Stimulated activated naive CD8-positive, alpha-beta T cell treated with anti-CD3 and anti-CD28 coated beads, Interleukin-15, amount 100 ng/mL, for 72 hours (primary cell): Measurements from ENCODE around the gene DMTF1.

Experiments used
- ATAC-seq: fragments of 150-1000 bp; cut with Tn5 transposase; 2 replicates; pipeline ENCODE4 v1.10.0; 2021; ENCODE audit warnings: mild to moderate bottlenecking, moderate library complexity
- DNase-seq, 2 donors: peaks; one replicate each; pipeline ENCODE4 v3.0.0; 2021 to 2022
- H3K27ac Mint-ChIP-seq, 2 donors: one replicate each; pipeline ENCODE4 v1.8.0; 2022; ENCODE audit warnings: mild to moderate bottlenecking in 2 of 2, mixed read lengths in 2 of 2, moderate library complexity in 2 of 2
- H3K27me3 Mint-ChIP-seq: one replicate; pipeline ENCODE4 v1.8.0; 2022; ENCODE audit warnings: mixed read lengths
- H3K4me1 Mint-ChIP-seq: one replicate; pipeline ENCODE4 v1.8.0; 2022; ENCODE audit warnings: mild to moderate bottlenecking, mixed read lengths
- H3K4me3 Mint-ChIP-seq, 2 donors: one replicate each; pipeline ENCODE4 v1.8.0; 2022; ENCODE audit warnings: mild to moderate bottlenecking in 2 of 2, mixed read lengths in 2 of 2, moderate library complexity in 1 of 2
- H3K9me3 Mint-ChIP-seq, 2 donors: one replicate each; pipeline ENCODE4 v1.8.0; 2022; ENCODE audit warnings: mixed read lengths in 2 of 2

The DMTF1 gene

DNA sequence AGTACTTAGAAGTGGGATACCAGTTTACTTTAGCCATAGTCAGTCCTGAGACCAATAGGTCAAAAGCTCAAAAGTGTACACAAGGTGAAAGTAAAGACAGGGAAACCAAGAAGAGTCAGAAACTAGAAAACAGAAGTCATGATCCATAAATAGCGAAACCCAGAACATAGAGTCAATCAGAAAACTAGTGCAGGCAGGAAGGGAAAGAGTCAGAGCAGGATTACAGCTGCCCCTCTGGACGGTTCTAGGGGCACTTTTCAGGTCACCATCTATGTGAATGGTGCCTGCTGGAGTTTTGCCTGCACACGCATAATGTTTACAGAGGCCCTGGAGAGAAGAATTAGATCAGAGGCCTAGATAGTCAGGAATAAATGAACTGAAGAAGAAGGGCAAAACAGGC lies 22.4 kb upstream of the DMTF1 start:
- H3K27me3 Mint-ChIP-seq: no peaks in the 10 kb centered on the region
- no peak for ATAC-seq
- no peaks in the 10 kb centered on the region for H3K4me1 Mint-ChIP-seq
- H3K9me3 Mint-ChIP-seq: no peaks in the 10 kb centered on the region
- no peak for DNase-seq
- H3K4me3 Mint-ChIP-seq: no peak overlapping the region
- no peak overlapping the region for H3K27ac Mint-ChIP-seq

DNA sequence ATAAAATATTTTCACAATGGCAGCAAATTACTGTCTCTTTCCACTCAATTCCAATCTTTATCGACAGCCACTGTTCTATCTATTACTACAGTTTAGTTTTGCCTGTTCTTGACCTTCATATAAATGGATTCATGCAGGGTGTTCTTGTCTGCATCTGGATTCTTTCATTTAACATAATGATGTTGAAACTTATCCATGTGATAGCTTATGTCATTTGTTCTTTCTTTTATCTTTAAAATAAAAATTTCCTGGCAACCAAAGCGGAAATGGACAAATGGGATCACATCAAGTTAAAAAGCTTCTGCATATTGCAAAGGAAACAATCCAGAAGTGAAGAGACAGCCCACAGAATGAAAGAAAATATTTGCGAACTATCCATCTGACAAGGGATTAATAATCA lies 20.5 kb upstream of the DMTF1 start:
- Mint-ChIP-seq H3K9me3 (no peaks in the 10 kb centered on the region), H3K27ac (no peak overlapping the region), H3K27me3 (peaks cover 10% of the 10 kb centered on the region), H3K4me1 (no peaks in the 10 kb centered on the region), H3K4me3 (no peak overlapping the region)
- ATAC-seq (no peak), DNase-seq (no peak)

DNA sequence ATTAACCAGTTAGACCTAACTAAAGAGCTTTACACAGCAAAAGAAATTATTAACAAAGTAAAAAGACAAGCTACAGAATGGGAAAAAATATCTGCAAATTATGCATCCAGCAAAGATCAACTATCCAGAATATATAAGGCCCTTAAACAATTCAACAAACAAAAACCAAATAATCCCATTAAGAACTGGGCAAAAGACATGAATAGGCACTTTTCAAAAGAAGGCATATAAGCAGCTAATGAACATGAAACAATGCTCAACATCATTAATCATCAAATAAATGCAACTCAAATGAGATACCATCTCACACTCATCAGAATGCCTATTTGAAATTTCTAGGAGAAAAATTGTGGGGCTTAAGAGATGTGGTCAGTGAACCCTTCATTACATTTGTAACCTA lies 15.0 kb upstream of the DMTF1 start:
- Mint-ChIP-seq H3K9me3 (no peaks in the 10 kb centered on the region), H3K27me3 (peaks cover 32% of the 10 kb centered on the region), H3K4me3 (no peak overlapping the region), H3K4me1 (no peaks in the 10 kb centered on the region), H3K27ac (no peak overlapping the region)
- DNase-seq (no peak), ATAC-seq (no peak)

DNA sequence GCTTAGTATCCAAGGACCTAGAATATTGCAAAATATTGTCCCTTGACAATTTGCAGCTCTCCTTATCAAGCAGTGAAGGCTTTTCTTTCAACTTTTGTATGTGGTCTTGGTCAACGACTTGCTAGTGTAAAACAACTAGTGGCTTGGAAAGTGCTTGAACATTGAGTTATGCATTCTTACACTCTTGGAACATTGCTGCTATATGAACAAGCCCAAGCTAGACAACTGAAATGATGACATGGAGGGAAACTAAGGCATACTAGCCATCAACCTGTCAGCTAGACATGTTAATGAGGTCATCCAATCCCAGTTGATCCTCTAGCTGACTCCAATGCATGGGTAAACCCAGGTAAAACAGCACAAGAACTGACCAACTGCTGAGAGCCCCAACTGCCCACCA lies 12.7 kb upstream of the DMTF1 start:
- H3K27me3 Mint-ChIP-seq: peaks cover 32% of the 10 kb centered on the region
- DNase-seq: no peak

DNA sequence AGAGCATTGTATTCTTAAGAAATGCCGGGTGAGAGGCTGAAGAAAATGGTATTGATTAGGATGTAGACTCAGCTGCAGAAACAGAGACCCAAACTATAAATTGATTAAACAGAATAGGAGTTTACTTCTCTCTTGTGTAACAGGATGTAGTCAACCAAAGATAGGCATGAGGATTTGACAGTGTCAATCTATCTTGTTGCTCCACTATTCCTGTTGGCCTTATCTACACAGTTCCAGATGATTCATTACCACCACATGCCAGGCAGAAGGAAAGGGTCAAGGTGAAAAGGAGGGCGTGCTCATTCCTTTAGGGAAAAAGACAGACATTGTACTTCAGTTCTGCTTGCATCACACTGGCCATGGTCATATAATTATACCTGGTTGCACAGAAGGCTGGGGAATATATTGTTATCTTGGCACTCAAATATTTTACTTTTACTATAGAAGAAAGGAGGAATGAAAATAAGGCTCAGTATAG lies 11.9 kb upstream of the DMTF1 start:
- Mint-ChIP-seq H3K27me3 (peaks cover 32% of the 10 kb centered on the region), H3K4me3 (no peak overlapping the region), H3K27ac (no peak overlapping the region), H3K9me3 (no peaks in the 10 kb centered on the region), H3K4me1 (no peaks in the 10 kb centered on the region)
- ATAC-seq: no peak
- DNase-seq: no peak

More for the DNA sequence above, 12.7 kb upstream of the DMTF1 start:
- Mint-ChIP-seq H3K4me1 (no peaks in the 10 kb centered on the region), H3K9me3 (no peaks in the 10 kb centered on the region), H3K4me3 (no peak overlapping the region), H3K27ac (no peak overlapping the region)
- no peak for ATAC-seq

DNA sequence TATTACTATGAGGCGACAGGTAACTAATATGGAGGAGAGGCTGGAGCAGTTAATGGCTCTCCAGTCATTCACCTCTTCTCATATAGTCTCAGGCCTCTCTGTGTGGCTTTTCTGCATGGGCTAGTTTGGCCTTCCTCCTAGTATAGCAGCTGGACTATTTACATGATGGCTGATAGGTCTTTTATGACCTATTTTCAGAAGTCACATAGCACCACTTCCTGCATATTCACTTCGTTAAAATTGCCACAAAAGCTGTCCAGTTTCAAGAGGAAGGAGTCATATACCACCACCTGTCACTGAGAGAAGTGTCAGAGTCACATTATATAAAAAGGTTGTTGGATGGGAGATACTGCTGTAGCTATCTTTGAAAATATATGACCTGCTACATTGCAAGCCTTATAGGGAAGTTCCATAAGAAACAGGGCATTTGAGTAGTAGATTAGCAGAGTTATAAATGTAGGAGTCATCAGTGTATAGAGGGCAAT lies 8.0 kb upstream of the DMTF1 start:
- ATAC-seq (peak; percentile 90), DNase-seq (no peak)
- Mint-ChIP-seq H3K27ac (no peak overlapping the region), H3K27me3 (peaks cover 14% of the 10 kb centered on the region), H3K4me1 (no peaks in the 10 kb centered on the region), H3K4me3 (no peak overlapping the region), H3K9me3 (no peaks in the 10 kb centered on the region)

DNA sequence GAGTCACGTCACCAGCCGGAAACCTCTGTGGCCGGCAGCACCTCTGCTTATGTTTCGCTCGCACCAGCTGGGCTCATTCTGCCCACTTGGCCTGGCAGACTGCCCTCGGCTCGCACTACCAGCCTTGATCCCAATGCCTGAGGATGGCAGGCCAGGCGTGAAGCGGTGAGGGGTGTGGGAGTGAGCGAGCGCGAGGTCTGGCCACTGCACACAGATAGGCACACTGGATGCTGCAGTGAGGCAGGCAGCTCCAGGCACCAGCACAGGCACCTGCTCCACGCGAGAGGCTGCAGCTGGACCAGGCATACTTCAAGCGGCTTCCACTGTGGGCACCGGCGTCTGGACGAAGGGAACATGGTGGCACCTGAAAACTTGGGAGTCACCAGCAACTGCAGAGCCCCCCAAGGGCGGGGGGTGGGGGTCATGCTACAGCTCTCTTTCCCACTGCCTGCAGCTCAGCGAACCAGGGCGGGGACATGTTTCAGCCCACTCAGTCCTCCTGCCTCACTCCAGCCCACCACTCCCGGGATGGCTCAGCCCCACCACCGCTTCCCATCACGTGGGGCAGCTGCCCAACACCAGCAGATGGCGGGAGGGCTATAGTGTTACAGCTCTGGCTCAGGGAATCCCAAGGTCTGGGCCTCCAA lies 5.4 kb upstream of the DMTF1 start:
- no peaks in the 10 kb centered on the region for H3K27me3 Mint-ChIP-seq
- DNase-seq (no peak), ATAC-seq (no peak)
- H3K9me3 Mint-ChIP-seq: no peaks in the 10 kb centered on the region
- no peak overlapping the region for H3K4me3 Mint-ChIP-seq
- no peak overlapping the region for H3K27ac Mint-ChIP-seq
- H3K4me1 Mint-ChIP-seq: peaks cover 9% of the 10 kb centered on the region

DNA sequence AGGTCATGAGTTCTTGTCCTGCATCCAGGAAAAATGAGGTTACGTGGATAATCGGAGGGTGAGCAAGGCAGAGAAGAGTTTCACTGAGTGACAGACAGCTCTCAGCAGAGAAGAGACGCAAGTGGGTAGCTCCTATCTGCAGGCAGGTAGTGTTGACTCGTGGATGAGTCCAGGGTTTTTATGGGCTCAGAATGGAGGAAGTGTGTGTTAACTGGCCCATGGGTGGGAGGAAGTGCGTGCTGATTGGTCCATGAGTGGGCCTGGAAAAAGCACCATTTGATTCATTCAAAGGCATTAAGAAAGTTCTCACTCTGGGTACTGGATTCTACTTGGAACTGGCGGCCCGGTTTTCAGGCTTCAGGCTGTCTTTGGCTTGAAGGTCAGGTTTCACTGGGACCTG lies 4.8 kb upstream of the DMTF1 start:
- Mint-ChIP-seq H3K4me3 (no peak overlapping the region), H3K27ac (no peak overlapping the region), H3K4me1 (peaks cover 9% of the 10 kb centered on the region), H3K27me3 (no peaks in the 10 kb centered on the region), H3K9me3 (no peaks in the 10 kb centered on the region)
- DNase-seq: no peak
- no peak for ATAC-seq

DNA sequence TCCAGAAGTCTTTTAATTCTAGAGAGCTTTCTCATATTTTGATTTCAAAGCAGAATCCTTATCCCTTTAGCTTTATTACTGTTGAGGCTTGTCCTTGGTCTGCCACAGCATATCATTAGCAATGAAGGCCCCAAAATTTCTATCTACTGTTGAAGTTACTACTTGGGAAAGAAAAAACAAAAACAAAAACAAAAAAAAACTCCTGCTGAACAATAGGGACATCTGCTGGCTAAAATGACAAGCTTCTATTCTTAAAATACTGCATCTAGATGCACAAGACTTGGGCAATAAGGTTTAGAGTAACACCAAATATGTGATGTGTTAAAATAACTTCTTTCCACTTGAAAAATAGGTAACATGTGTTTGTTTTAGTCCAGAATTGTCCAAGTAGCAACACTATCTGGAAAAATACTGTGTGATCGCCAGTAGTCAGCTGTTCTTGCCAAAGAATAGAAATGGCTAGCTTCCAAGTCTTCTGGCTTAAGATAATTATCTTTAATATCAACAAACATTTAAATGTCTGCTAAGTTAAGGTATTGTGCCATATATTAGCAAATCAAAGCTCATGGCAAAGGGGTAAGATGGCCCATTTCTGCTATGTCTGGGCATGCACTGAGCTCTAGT lies 3.8 kb upstream of the DMTF1 start:
- Mint-ChIP-seq H3K9me3 (no peaks in the 10 kb centered on the region), H3K4me1 (peaks cover 9% of the 10 kb centered on the region), H3K27me3 (no peaks in the 10 kb centered on the region), H3K4me3 (no peak overlapping the region), H3K27ac (no peak overlapping the region)
- no peak for ATAC-seq
- DNase-seq: no peak

DNA sequence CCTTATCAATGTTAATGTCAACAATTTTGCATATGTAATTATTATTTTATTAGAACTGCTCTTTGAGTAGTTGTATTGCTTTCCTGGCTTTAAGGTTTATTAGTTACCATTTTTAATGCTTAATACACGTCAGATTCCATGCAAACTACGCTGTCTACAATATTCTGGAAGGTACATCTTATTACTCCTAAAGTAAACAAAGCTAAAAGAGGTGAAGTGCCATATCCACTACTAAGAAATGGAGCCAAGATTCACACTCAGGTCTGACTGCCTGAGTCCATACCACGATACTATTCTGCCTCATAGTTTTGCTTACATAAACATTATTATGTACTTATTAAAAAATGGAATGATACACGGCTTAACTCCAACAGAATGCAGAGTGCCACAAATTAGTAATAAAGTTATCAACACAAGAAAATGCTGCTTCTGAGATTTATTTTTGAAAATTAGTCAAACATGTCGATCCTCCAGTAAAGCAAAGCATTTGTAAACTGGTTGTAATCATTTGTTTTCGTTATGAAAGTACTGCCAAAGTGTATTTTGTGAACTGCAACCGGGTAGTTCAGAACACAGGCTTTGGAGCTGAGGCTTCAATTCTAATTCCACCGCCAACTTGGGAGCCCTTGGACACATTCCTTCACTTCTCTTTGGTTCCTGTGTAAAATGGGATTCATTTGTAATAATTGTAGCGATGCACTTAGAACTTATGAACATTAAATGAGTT lies 1.1 kb upstream of the DMTF1 start:
- DNase-seq: no peak
- Mint-ChIP-seq H3K4me1 (peaks cover 27% of the 10 kb centered on the region), H3K27me3 (no peaks in the 10 kb centered on the region), H3K27ac (peak overlapping the region in 1 of 2 donors; percentile 95), H3K9me3 (no peaks in the 10 kb centered on the region), H3K4me3 (peak overlapping the region; percentile 79 to 84)
- no peak for ATAC-seq

DNA sequence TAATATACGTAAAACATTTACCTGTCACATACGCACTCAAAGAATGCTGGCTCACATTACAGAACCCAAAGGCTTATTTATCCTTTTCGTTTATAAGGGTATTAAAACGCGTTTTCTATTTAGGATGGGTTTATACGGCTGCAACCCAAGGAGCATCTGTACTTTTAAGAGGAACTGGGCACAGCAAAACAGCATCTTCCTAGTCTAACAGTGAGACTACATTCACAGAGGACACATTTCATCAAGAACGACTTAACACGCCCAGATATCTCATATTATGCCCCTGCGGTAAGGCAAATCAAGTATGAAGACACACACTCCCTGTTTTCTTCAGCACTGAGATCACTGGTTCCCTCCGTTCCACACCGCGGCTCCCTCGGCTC lies 533 bp upstream of the DMTF1 start:
- no peaks in the 10 kb centered on the region for H3K9me3 Mint-ChIP-seq
- peak overlapping the region; percentile 95 to 99 for H3K27ac Mint-ChIP-seq
- H3K4me1 Mint-ChIP-seq: peaks cover 29% of the 10 kb centered on the region
- ATAC-seq (peak; percentile 44), DNase-seq (no peak)
- no peaks in the 10 kb centered on the region for H3K27me3 Mint-ChIP-seq
- peak overlapping the region; percentile 79 to 84 for H3K4me3 Mint-ChIP-seq

DNA sequence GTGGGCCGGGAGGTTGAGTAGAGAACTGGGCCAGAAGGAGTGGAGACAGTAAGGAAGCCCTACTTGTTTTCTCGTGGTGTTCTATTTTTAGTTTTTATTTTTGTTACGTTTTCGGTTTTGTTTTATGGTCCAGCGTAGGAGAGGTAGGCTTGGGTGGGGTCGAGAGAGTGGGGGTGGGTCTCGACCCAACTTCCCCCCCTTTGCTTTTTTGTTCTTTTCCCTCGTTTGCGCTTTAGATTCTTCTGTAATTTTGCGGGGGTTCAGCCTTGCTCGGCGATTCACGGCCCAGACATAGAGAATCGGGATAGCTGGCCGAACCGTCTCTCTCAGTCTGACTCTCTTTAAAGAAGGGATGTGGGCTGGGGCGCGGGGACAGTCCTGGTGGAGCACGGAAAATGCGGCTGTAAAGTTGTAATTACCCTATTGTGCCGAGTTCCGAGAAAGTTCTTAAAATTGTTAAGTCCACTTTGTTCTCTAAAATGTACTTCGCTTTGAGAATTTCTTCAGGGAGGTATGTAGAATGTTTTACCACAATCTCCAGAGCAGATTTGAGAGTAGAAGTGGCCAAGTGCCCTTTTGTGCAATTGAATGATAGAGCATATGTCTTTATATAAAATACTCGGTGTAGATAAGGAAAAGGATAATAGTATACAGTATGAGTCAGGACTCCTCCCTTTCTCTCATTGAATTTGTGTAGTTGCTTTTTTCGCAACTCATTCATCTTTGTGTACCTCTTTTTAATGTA lies 816 bp downstream of the DMTF1 start:
- DNase-seq (peak; percentile 20 to 62), ATAC-seq (peak; percentile 68)
- Mint-ChIP-seq H3K27me3 (no peaks in the 10 kb centered on the region), H3K4me1 (peaks cover 36% of the 10 kb centered on the region), H3K27ac (peak overlapping the region; percentile 95 to 99), H3K4me3 (peak overlapping the region; percentile 79 to 84), H3K9me3 (no peaks in the 10 kb centered on the region)

DNA sequence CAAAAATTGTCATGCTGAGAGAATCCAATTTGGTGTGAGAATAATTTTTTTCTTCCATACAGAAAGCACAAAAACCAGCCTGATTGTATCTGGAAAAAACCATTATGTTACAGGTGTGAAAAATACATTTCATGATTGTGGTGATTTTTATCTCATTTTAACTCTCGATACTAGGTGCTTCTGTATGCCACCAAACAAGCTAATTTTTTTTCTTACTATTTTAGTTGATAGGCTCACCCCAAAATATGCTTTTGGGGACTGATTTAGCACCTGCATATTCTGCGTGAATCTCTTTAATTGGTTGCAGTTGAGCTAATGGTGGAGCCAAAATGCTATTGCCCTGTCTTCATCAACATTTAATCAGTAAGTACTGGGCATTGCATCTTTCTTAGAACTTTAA lies 1.9 kb downstream of the DMTF1 start:
- Mint-ChIP-seq H3K4me3 (peak overlapping the region; percentile 79 to 84), H3K4me1 (peaks cover 36% of the 10 kb centered on the region), H3K9me3 (no peaks in the 10 kb centered on the region), H3K27me3 (no peaks in the 10 kb centered on the region), H3K27ac (peak overlapping the region in 1 of 2 donors; percentile 27)
- ATAC-seq: no peak
- DNase-seq: no peak

DNA sequence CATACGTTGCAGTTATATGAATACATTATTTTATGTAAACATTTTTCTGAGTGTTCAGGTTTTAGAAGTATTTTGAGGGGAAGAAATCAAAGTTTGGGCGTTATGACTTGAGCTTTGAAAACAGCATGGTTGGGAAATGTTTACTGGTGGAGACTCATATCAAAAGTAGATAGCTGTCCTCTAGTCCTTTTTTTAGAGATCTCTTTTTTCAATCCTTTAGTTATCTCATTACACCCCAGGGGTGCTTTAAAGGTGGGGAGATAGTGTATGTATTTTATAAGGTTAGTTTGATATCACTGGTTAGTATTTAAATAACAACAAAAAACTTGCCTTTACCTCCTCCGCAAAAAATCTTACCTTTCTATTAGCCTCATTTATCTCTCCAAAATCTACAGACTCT lies 2.3 kb downstream of the DMTF1 start:
- Mint-ChIP-seq H3K27me3 (no peaks in the 10 kb centered on the region), H3K9me3 (no peaks in the 10 kb centered on the region), H3K4me3 (peak overlapping the region; percentile 79 to 84), H3K4me1 (peaks cover 36% of the 10 kb centered on the region), H3K27ac (peak overlapping the region; percentile 3 to 27)
- DNase-seq (no peak), ATAC-seq (no peak)

DNA sequence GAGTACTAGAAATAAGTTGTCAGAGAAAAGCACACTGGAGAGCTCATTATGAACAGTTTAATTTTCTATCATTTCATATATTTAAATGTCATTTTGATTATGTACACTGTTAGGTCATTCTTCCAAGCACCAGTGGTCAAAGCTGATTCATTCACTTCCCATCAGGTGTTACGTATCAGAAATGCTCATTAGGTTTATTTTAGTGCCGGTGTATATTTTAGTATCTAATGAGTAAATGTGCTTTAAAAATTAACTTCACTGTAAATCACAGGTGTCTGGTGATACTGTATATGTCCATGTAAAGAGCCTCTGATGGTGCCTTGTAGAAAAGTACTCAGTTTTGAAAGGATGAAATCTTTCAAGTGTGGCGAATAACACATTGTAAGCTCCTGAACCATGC lies 3.5 kb downstream of the DMTF1 start:
- peak overlapping the region; percentile 53 to 84 for H3K4me3 Mint-ChIP-seq
- no peak overlapping the region for H3K27ac Mint-ChIP-seq
- no peaks in the 10 kb centered on the region for H3K27me3 Mint-ChIP-seq

More for the DNA sequence above, 3.5 kb downstream of the DMTF1 start:
- Mint-ChIP-seq H3K4me1 (peaks cover 45% of the 10 kb centered on the region), H3K9me3 (no peaks in the 10 kb centered on the region)
- ATAC-seq (no peak), DNase-seq (no peak)
